H54 (cell line): ENCODE results near the gene KLF3.
A peak's percentile ranks its signal among the peaks of the same experiment; 100 is the strongest.

Experiments used
- DNase-seq: peaks from one replicate; pipeline ENCODE4 v3.0.0; 2011; ENCODE audit warnings: low spot score, mixed read lengths; ENCODE audit not compliant: insufficient read length
- FAIRE-seq: peaks from 3 replicates; lab custom pipeline; 2011; peaks lifted over from hg19 to GRCh38; lab: Jason Lieb, UNC
- POLR2A ChIP-seq: IDR thresholded peaks from 2 replicates; pipeline ENCODE4 v1.6.1; 2011; ENCODE audit warnings: low read depth, mild to moderate bottlenecking, low read length

Gene KLF3

DNA sequence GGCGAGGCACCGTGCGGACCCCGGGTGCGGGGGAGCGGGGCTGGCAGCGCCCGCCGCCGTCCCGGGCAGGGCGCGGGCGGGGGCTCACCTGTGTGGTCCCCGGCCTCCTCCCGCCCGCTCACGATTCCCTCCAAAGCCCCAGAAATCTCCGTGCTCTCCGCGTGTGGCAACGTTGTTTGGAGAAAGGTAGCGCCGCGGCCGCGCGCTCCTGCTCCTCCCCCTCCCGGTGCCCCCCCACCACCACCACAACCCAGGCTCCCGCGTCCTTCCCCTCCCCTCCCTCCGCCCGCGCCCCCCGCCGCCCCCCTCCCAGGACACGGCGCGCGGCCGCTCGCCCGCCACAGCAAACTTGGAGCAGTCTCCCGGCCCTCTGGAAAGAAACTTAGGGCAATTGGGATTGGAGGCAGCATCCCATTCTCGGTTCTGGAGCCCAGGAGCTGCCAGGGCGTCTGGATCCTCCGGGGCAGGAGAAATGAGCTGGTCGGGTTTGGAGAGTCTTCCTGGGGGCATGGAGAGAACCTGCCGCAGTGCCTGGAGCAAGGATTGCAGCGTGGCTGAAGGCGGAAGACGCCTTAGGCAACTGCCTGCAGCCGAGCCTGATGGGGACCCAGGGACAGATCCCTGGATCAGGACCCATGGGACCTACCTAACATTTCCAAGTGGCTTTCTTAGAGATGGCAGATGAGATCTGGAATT, 855 bp downstream of the KLF3 start:
- no peak for FAIRE-seq
- no peak for DNase-seq
- TF ChIP-seq POLR2A = no peak

DNA sequence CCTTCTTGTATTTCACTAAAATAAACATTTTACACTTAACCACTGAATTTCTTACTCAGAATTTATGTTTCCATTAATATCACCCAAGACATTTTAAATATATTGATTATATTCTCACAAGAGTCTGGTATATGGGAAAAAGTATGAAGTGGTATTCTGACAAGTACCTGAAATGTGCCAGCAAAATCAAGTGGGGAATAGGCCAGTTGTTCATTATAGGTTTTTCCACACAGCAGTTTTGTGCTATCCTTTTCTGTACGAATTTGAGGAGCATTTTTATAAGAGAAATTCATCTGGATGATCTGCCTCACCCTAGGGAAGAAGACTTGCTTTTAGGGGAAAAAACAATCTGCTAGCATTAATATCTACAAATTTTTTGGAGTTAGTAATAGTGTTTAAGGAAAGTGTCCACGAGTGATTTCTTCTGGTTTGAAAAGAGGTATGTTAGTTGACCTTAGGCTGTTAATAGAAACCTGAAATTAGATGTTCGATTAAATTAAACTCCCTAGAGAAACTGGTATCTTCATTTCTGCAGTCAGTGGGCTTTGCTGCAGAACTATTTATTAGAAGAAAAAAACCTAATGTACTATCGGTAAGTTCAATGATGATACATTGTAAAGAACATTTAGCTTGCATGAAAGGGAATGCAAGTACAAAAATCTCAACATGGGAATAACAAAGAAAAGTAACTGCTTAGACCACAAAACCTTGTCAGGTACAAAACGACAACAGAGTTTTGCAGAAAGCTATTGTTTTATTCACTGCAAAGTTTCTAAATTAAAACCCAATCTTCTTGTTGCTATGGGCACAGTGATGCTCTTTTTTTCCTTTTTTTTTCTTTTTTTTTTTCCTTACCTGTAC, 1.8 kb downstream of the KLF3 start:
- no peak for TF ChIP-seq POLR2A
- DNase-seq = no peak
- FAIRE-seq = no peak

DNA sequence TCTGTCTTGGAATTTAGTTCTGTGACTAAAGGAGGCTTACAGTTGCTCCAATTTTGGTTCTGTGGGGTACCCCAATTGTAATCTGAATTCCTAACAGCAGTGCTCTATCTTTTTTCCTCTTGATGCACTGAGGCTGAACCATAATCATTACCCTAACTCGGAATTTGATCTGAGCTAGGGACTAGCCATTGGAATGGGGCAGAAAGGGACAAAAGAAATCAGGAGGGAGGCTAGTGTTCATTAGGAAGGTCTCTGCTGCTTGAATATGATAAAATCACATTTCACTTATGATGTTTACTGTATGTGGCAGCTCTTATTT, 2.7 kb downstream of the KLF3 start:
- TF ChIP-seq POLR2A = no peak
- FAIRE-seq (no peak), DNase-seq (no peak)

DNA sequence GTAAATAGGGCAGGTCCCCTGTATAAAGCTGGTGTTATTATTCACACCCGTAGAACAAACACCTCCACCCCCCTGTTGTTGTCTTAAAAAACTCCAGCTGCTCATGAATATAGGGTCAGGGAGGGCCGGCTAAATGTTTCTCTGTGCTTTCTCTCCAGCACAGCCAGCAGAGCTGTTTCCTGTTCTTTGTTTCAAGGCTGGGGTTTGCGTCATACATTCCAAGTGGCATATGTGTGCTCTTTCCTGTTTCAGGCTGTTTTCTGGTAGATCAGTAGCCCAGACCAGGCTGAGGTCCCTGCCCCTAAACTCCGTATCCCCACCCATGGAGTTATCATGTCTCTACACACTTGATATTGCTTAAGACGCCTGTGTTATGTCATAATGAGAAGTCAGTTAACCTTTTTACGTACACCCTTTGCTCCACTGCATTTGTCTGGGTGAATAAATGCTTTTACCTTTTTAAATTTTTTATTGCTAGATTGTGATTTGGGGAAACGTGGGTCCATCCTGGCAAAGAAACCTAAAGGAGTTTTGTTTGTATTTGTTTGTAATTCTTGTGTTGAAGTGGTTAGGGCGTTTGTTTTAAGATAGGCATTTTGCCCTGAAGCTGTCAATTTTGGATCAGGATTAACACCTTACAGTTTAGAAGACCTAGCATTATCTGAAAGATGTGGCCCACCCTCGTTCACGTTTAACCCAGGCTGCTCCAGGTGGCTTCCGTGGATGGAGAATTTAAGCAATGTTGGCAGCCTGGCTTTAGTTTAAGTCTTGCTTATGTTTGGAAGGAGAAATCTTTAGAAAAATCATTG, 3.3 kb downstream of the KLF3 start:
- DNase-seq (no peak), FAIRE-seq (peak; percentile 82)
- no peak for TF ChIP-seq POLR2A

DNA sequence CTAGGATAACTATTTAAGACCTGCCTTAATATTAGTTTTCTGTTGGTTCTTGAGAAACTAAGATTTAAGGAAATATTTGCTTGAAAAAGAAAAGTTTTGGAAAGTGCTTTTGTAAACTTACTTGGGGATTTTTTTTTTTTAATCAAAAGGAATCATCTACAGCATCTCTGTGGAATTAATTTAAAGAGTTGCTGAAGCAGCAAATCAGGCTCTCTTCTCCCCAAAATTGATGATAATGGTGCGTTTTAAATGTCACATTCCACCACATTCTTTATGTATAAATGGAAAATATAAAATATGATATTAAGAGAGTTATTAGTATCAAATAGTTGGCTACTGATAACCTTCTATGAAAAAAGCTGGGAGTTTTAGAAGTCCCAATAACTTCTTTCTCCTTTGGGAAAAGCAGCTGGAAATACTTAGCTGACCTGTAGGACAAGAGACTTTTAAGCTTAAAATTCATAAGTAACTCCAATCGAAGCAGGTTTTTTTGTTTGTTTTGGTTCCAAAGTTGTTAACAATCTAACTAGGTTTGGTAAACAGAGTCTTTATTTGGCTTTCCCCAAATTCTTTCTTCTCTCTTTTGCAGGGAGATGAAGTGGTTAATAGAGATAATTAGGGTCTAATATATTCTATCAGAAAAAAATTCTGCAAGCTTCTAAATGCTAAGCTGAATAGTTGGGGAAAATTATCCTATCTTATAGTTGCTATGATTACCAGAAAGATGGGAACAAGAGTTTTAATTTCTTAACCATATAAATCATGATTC, 4.4 kb downstream of the KLF3 start:
- DNase-seq (no peak), FAIRE-seq (no peak)
- TF ChIP-seq POLR2A = no peak

DNA sequence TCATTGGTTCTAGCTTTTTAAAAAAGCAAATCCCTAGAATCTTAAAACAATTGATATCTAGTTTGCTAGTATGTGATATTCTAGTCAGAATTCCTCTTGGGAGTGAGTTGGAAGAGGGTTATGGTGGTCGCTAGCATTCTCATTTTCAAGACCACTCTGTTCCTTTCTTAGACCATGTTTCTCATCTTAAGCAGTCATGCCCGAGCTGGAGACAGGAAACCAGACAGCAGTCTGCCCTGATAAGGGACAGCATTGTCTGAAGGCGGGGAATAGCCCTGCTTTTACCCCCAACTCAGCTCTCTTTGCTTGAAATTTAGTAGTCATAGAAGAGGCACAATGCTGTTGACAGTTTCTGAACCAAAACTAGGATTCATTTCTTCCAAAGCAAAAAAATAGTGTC, 5.2 kb downstream of the KLF3 start:
- DNase-seq = no peak
- no peak for TF ChIP-seq POLR2A
- FAIRE-seq = no peak

DNA sequence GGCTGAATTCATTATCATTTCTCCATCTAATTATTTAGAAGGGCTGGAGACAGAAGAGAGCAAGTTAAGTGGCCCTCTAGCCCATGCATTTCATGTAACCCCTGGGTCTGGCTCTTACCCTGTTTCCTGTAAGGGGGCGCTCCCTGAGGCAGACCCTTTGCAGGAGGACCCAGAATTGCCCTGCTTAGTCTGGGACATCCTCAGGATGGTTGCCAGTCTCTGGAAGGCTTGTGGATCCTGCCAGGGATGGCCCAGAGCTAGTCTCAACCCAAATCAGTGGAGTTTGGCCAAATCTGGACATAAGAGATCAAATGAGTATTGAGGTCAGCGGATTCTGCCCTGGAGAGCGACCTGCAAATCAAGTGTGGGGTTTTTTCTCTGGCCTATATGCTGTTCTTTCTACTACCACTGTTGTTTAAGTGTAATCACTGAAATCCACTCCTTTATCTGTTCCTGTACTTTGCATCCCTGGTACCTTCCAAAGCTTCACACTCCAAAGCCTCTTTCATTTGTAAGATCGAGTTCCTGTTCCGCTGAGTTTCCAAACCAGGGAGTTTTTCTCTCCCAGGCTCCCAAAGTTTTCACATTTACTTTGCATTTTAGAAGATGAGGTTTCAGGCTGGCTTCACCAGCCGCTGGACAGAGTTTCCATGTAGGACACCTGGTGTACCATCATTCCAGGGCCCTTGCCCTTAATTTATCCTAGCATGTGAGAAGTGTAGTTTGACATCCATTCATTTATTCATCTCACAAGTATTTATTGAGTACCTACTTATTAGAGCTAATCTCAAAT, 6.3 kb downstream of the KLF3 start:
- FAIRE-seq (no peak), DNase-seq (no peak)
- no peak for TF ChIP-seq POLR2A

DNA sequence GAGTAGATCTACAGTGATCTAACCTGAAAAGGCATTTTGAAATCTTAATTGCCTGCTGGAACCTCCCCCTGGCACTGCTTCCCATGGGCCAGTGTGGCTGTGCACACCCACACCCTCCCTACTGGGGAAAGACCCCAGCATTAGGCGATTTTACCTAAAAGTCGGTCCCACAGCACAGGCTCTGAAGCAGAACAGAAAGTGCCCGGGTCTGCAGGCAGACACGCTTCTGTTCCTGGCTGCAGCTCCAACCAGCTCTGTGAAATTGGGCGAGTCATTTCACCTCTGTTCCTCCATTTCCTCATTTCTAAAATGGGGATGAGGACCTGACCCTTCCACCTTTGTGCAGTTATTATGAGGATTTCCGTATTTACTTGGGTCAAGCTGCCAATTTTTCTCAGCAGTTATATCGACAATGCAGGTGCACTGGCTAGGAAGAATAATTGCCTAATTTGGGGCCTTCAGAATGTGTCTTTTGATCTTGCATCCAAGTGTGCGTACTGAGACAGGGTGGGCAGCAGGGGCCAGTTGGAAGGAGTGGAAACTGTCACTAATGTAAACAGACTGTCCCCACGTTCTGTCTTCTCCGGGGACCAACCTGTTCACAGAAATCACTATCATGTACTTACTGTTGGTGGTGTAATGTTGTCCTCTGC, 7.1 kb downstream of the KLF3 start:
- DNase-seq (no peak), FAIRE-seq (no peak)
- no peak for TF ChIP-seq POLR2A

DNA sequence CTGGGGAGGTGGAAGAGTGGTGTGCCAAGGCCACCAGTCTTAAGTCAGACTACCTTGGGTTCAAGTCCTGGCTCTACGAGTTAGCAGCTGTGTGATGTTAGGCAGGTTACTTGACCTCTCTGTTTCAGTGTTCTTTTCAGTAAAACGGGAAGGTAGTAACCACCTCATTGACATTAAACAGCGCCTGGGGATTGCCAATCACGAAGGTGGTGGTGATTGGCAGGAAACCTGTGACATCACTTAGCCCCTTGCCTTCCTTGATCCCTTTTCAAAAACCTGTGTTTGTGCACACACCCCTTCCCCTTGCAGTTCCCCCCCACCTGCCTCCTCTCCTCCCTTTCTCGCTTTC, 7.6 kb downstream of the KLF3 start:
- no peak for TF ChIP-seq POLR2A
- FAIRE-seq (no peak), DNase-seq (no peak)

DNA sequence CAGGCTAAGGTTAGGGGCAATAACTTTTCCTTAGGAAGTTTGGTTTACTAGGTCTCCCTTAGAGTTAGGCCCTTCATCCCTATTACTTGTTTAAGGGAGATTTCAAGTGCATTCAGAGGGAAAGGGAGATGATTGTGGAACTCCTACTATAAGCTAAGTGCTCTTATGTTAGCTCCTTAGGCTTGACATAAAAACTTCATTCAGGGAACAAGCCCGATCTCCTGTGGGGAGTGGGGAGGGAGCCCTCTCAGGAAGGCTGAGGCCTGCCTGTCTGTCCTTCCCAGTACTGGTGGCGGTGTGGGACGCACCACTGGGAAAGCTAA, 8.0 kb downstream of the KLF3 start:
- no peak for TF ChIP-seq POLR2A
- DNase-seq (no peak), FAIRE-seq (no peak)

DNA sequence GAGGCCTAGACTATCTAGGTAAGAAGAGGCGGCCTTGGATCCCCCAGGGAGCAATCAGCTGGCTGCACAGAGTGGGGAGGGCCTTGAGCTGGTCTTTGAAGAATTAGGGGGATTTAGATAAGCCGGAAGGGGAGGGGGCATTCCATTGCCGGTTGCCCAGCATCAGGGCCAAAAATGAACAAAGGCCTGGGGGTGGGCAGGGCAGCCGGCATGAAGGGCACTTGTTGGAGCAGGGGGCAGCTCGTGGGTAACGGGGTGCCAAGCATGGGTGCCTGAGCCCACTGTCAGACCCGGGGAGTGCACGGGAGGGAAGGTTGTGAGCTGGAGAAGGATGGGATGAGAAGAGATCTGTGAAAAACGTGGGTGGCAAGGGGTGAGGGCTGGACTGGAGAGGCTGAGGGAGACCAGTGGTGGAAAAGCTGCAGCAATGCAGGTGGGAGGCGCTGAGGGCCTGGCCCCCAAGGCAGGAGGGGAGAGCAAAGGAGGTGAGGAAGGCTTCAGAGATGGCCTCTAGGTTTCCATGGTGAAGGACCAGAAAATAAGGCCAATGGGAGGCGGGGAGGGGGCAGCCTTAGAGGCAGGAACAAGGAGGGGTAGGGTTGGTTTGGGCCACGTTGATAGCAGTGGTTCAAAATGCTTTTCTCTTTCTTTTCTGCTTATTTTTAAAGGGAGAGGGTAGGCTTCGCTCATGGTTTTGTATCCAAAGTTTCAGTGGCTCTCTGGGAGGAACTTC, 8.6 kb downstream of the KLF3 start:
- no peak for FAIRE-seq
- no peak for TF ChIP-seq POLR2A

More for the DNA sequence above, 8.6 kb downstream of the KLF3 start:
- DNase-seq = no peak
